ENCODE data around the gene SPPL3.

SPPL3 gene

DNA sequence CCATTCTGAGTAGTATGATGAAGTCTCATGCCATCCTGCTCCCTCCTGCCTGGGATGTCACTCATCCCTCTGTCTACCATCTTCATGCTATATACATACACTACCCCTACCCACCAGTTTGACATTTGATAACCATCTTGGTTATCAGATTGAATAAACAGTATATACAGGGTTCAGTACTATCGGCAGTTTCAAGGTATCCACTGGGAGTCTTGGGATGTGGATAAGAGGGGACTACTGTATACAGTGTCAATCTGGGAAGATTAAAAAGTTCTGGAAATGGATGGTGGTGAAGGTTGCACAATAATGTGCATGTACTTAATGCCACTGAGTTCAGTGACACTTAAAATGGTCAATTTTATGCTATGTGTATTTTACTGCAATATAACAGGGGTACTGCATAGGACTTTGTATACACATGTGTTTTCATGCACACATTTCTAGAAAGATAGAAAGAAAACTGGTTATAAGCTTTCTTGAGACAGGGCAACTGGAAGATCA, 22.1 kb downstream of the SPPL3 start:
- no peaks in the 10 kb centered on the region for H3K36me3 ChIP-seq (ENCODE audit: control insufficient read depth, low read length)
- peaks cover 15% of the 10 kb centered on the region for H3K4me1 ChIP-seq (ENCODE audit: control insufficient read depth, low read length)
- TF ChIP-seq, protein P1, sequence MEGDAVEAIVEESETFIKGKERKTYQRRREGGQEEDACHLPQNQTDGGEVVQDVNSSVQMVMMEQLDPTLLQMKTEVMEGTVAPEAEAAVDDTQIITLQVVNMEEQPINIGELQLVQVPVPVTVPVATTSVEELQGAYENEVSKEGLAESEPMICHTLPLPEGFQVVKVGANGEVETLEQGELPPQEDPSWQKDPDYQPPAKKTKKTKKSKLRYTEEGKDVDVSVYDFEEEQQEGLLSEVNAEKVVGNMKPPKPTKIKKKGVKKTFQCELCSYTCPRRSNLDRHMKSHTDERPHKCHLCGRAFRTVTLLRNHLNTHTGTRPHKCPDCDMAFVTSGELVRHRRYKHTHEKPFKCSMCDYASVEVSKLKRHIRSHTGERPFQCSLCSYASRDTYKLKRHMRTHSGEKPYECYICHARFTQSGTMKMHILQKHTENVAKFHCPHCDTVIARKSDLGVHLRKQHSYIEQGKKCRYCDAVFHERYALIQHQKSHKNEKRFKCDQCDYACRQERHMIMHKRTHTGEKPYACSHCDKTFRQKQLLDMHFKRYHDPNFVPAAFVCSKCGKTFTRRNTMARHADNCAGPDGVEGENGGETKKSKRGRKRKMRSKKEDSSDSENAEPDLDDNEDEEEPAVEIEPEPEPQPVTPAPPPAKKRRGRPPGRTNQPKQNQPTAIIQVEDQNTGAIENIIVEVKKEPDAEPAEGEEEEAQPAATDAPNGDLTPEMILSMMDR (IDR thresholded peaks at IDR 0.05; ENCODE audit: low read depth, low read length, poor library complexity, severe bottlenecking), result no peak
- no peak for TF ChIP-seq EZH2phosphoT487 (IDR thresholded peaks at IDR 0.05; ENCODE audit: borderline replicate concordance, low read length)
- H3K79me2 ChIP-seq (ENCODE audit: control insufficient read depth, low read length), result peaks cover 83% of the 10 kb centered on the region
- H3K4me2 ChIP-seq (ENCODE audit: low read length), result no peak overlapping the region
- no peaks in the 10 kb centered on the region for H3K27me3 ChIP-seq (ENCODE audit: control insufficient read depth, low read length)
- no peaks in the 10 kb centered on the region for H3K9me3 ChIP-seq (ENCODE audit: control insufficient read depth, insufficient read depth, low read length)
- H3K27ac ChIP-seq (ENCODE audit: low read depth, low read length), result no peak overlapping the region
- H3F3A ChIP-seq (ENCODE audit: control insufficient read depth, insufficient read depth), result no peaks in the 10 kb centered on the region
- no peaks in the 10 kb centered on the region for H3K9me2 ChIP-seq (replicated peaks; ENCODE audit: control insufficient read depth, low read length)
- no peak overlapping the region for H3K4me3 ChIP-seq (ENCODE audit: low read length)
- peaks cover 3% of the 10 kb centered on the region for H4K20me1 ChIP-seq (ENCODE audit: control insufficient read depth, insufficient read depth, low read depth, low read length)

DNA sequence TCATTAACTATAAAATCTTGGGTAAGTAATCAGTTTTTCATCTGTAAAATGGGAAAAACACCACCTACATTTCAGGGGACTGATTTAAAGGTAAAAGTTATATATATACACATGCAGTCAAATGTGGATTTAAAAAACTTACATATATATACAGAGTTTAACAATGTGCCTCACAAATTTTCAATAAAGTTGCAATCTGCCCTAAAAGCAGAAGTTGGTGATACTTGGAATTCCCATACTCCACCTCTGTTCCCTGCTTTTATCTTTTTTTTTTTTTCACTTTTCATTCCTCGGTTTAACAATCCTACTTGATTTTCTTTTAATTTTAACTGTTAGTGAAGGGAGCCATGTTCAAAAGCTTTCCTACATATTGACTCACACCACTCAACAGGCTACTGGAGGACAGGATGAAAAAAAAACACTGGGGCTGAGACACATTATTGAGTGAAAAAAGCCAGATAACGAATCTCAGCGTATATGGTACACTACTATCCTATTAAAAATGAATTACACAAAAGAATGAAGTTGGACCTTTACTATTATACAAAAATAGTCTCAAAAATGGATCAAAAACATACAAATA, 24.3 kb downstream of the SPPL3 start:
- H3K9me2 ChIP-seq (replicated peaks; ENCODE audit: control insufficient read depth, low read length), result no peaks in the 10 kb centered on the region
- no peak overlapping the region for H3K4me2 ChIP-seq (ENCODE audit: low read length)
- peaks cover 6% of the 10 kb centered on the region; the same call in 1 of the 2 replicates for H4K20me1 ChIP-seq (ENCODE audit: control insufficient read depth, insufficient read depth, low read depth, low read length)
- H3K36me3 ChIP-seq (ENCODE audit: control insufficient read depth, low read length), result no peaks in the 10 kb centered on the region
- no peaks in the 10 kb centered on the region for H3K4me1 ChIP-seq (ENCODE audit: control insufficient read depth, low read length)
- H3K9me3 ChIP-seq (ENCODE audit: control insufficient read depth, insufficient read depth, low read length), result no peaks in the 10 kb centered on the region
- H3K4me3 ChIP-seq (ENCODE audit: low read length), result no peak overlapping the region
- H3K27ac ChIP-seq (ENCODE audit: low read depth, low read length), result no peak overlapping the region
- H3K27me3 ChIP-seq (ENCODE audit: control insufficient read depth, low read length), result no peaks in the 10 kb centered on the region
- TF ChIP-seq, protein P1 (IDR thresholded peaks at IDR 0.05; ENCODE audit: low read depth, low read length, poor library complexity, severe bottlenecking), result no peak
- no peak for TF ChIP-seq EZH2phosphoT487 (IDR thresholded peaks at IDR 0.05; ENCODE audit: borderline replicate concordance, low read length)
- peaks cover 82% of the 10 kb centered on the region for H3K79me2 ChIP-seq (ENCODE audit: control insufficient read depth, low read length)
- H3F3A ChIP-seq (ENCODE audit: control insufficient read depth, insufficient read depth), result no peaks in the 10 kb centered on the region

DNA sequence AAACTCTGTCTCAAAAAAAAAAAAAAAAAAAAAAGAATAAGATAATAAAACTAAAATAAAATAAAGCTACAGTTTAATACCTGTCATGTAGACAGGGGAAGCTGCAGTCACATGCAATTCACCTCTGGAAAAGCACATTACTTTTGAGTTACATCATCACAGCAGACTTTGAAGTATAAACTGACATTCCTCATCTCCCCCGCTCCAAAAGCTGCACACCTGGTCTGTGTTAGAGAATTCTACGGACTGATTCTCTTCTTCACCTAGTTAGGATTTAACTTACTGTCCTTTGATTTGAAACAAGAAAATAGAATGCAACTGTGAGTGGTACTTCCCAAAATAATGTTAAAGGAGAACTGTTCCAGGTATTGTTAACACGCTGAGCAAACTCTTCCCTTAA, 25.1 kb downstream of the SPPL3 start:
- Histone ChIP-seq H3K79me2 (ENCODE audit: control insufficient read depth, low read length) (peaks cover 80% of the 10 kb centered on the region), H3K4me2 (ENCODE audit: low read length) (no peak overlapping the region), H3K27me3 (ENCODE audit: control insufficient read depth, low read length) (no peaks in the 10 kb centered on the region)

More for the DNA sequence above, 25.1 kb downstream of the SPPL3 start:
- no peaks in the 10 kb centered on the region for H3K9me2 ChIP-seq (replicated peaks; ENCODE audit: control insufficient read depth, low read length)
- no peaks in the 10 kb centered on the region for H3K36me3 ChIP-seq (ENCODE audit: control insufficient read depth, low read length)
- no peak overlapping the region for H3K4me3 ChIP-seq (ENCODE audit: low read length)
- no peaks in the 10 kb centered on the region for H3K9me3 ChIP-seq (ENCODE audit: control insufficient read depth, insufficient read depth, low read length)
- H3K4me1 ChIP-seq (ENCODE audit: control insufficient read depth, low read length), result no peaks in the 10 kb centered on the region
- no peaks in the 10 kb centered on the region for H3F3A ChIP-seq (ENCODE audit: control insufficient read depth, insufficient read depth)
- H4K20me1 ChIP-seq (ENCODE audit: control insufficient read depth, insufficient read depth, low read depth, low read length), result peaks cover 5% of the 10 kb centered on the region; the same call in 1 of the 2 replicates
- no peak for TF ChIP-seq EZH2phosphoT487 (IDR thresholded peaks at IDR 0.05; ENCODE audit: borderline replicate concordance, low read length)
- TF ChIP-seq, protein P1 (IDR thresholded peaks at IDR 0.05; ENCODE audit: low read depth, low read length, poor library complexity, severe bottlenecking), result no peak
- no peak overlapping the region for H3K27ac ChIP-seq (ENCODE audit: low read depth, low read length)
